ENCODE data around the gene DUSP5.
"Not testable (repeated sequence)": the region's sequence is repeated elsewhere in the genome, so short reads cannot be mapped to it uniquely, and the experiment has no call there.

DUSP5 gene

DNA sequence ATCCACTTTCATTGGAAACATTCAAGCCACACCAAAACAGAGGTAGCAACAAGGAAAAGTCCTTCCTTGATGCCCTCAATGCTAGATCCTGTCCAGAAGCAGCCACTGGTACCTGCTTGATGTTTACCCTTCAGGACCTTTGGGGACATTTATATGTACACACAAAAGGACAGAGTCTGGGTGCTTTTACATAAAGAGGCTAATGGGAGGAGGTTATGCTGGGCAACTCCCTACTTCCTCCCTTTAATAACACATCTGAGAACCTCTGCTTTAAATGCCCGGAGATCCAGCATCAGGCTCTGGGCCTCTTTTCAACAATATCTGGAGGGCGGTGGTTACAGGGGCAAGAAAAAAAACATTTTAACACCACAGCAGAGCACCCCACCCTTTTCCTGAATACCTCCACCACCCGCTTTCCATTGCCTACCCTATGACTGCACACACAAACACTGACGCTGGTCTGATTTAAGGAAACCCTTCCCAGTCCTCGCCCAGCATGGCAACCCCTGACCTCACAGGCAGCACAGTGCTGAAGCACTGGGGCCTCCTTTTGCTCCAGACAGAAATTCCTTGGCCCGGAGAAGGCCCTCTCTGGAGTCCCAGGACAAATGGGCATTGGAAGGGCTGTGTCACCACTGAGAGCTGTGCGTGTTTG, 39.3 kb upstream of the DUSP5 start:
- H3K4me3 ChIP-seq (ENCODE audit: control insufficient read depth, low read depth, low read length), result no peak overlapping the region
- no peak for DNase-seq (ENCODE audit: low read depth)
- TF ChIP-seq, protein P1, sequence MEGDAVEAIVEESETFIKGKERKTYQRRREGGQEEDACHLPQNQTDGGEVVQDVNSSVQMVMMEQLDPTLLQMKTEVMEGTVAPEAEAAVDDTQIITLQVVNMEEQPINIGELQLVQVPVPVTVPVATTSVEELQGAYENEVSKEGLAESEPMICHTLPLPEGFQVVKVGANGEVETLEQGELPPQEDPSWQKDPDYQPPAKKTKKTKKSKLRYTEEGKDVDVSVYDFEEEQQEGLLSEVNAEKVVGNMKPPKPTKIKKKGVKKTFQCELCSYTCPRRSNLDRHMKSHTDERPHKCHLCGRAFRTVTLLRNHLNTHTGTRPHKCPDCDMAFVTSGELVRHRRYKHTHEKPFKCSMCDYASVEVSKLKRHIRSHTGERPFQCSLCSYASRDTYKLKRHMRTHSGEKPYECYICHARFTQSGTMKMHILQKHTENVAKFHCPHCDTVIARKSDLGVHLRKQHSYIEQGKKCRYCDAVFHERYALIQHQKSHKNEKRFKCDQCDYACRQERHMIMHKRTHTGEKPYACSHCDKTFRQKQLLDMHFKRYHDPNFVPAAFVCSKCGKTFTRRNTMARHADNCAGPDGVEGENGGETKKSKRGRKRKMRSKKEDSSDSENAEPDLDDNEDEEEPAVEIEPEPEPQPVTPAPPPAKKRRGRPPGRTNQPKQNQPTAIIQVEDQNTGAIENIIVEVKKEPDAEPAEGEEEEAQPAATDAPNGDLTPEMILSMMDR (IDR thresholded peaks at IDR 0.05; ENCODE audit: control insufficient read depth, insufficient read depth, low read depth, low read length, missing control alignments), result no peak

GRCh38 chr10:110459600-110459999, 38.1 kb upstream of the DUSP5 start:
- TF ChIP-seq, protein P1 (IDR thresholded peaks at IDR 0.05; ENCODE audit: control insufficient read depth, insufficient read depth, low read depth, low read length, missing control alignments), result no peak
- no peak for DNase-seq (ENCODE audit: low read depth)
- H3K4me3 ChIP-seq (ENCODE audit: control insufficient read depth, low read depth, low read length), result no peak overlapping the region

GRCh38 chr10:110460111-110460809, 37.4 kb upstream of the DUSP5 start:
- no peak for DNase-seq (ENCODE audit: low read depth)
- no peak overlapping the region for H3K4me3 ChIP-seq (ENCODE audit: control insufficient read depth, low read depth, low read length)
- TF ChIP-seq, protein P1 (IDR thresholded peaks at IDR 0.05; ENCODE audit: control insufficient read depth, insufficient read depth, low read depth, low read length, missing control alignments), result no peak

DNA sequence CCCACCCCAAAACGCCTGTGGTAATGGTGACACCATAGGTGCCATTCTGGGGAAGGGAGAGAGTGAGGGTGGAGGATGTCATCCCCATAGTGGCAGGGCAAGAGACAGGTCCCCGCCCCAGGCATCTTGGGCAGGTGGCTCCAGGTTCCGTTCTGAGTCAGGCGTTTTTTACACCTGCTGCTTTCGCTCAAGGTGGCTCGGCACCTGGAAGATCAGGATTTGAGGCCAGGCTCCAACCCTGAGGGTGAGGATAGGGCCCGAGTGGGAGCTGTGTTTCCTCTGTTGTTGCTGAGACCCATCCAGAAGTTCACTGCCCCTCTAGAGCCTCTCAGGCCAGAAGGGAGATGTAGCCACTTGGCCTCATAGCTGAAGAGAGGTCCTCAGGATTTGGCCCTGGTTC, 36.6 kb upstream of the DUSP5 start:
- no peak for DNase-seq (ENCODE audit: low read depth)
- TF ChIP-seq, protein P1 (IDR thresholded peaks at IDR 0.05; ENCODE audit: control insufficient read depth, insufficient read depth, low read depth, low read length, missing control alignments), result no peak
- H3K4me3 ChIP-seq (ENCODE audit: control insufficient read depth, low read depth, low read length), result no peak overlapping the region

GRCh38 chr10:110461530-110461929, 36.2 kb upstream of the DUSP5 start:
- TF ChIP-seq, protein P1 (IDR thresholded peaks at IDR 0.05; ENCODE audit: control insufficient read depth, insufficient read depth, low read depth, low read length, missing control alignments), result no peak
- no peak for DNase-seq (ENCODE audit: low read depth)
- no peak overlapping the region for H3K4me3 ChIP-seq (ENCODE audit: control insufficient read depth, low read depth, low read length)

DNA sequence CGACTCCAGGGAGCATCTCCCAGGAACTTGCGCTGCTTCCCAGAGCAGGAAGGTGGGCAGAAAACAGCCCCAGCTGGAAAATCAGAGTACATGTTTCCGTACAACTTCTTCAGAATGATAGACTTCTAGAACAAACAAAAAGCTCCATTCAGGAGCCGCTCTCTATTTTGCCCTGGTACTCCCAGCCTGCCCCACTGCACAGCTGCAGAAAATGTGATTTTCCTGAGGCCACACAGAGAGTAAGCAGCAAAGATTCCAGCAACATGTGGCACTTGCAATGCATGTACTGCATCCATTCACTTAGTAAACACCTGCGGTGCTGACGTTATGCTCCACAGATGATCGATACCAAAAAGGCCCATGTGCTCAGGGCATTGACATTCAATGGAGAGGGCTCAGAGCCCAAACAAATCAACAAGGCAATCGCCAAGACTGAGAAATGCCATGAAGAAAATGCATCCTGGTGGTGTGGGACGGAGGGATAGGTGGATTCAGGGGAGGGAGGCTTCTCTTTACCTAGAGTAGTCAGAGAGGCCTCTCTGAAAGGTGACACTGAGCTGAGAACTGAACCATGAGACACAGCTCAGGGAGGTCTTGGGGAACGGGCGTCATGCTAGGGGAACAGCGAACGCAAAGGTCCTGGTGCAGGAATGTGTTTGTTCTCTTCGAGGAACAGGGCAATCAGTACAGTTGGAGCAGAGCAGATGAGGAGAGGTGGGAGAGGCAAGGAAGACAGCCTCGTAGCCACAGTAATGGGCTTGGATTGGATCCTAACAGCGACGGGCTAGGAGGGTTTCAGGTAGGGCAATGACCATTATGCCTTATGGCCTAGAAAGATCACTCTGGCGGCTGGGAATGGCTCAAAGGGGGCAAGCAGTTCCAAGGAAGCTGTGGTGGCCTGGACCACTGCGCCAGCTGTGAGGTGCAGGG, 35.3 kb upstream of the DUSP5 start:
- DNase-seq (ENCODE audit: low read depth), result no peak
- no peak overlapping the region for H3K4me3 ChIP-seq (ENCODE audit: control insufficient read depth, low read depth, low read length)
- TF ChIP-seq, protein P1 (IDR thresholded peaks at IDR 0.05; ENCODE audit: control insufficient read depth, insufficient read depth, low read depth, low read length, missing control alignments), result no peak

DNA sequence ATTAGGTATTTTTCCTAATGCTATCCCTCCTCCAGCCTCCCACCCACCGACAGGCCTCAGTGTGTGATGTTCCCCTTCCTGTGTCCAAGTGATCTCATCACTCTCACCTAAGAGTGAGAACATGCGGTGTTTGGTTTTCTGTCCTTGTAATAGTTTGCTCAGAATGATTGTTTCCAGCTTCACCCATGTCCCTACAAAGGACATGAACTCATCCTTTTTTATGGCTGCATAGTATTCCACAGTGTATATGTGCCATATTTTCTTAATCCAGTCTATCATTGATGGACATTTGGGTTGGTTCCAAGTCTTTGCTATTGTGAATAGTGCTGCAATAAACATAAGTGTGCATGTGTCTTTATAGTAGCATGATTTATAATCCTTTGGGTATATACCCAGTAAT, 29.4 kb upstream of the DUSP5 start:
- not testable (repeated sequence) for H3K4me3 ChIP-seq (ENCODE audit: control insufficient read depth, low read depth, low read length); DNase-seq (ENCODE audit: low read depth)

DNA sequence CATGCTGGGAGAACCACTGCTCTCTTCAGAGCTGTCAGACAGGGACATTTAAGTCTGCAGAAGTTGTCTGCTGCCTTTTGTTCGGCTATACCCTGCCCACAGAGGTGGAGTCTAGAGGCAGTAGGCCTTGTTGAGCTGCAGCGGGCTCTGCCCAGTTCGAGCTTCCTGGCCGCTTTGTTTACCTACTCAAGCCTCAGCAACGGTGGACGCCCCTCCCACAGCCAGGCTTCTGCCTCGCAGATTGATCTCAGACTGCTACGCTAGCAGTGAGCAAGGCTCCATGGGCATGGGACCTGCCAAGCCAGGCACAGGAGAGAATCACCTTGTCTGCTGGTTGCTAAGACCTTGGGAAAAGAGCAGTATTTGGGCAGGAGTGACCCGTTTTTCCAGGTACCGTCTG, 27.2 kb upstream of the DUSP5 start:
- H3K4me3 ChIP-seq (ENCODE audit: control insufficient read depth, low read depth, low read length); DNase-seq (ENCODE audit: low read depth): not testable (repeated sequence)

Data from AG09309 (cell line).